VCaP (cell line): Measurements from ENCODE around the gene TCF7L1.
"Not testable (repeated sequence)": the region's sequence is repeated elsewhere in the genome, so short reads cannot be mapped to it uniquely, and the experiment has no call there.

Experiments used
- H3K27ac ChIP-seq: fragments of 450-650 bp; 2 replicates; pipeline ENCODE4 v1.5.1; 2017
- CTCF ChIP-seq: fragments of 450-650 bp; conservative IDR thresholded peaks from 2 replicates; pipeline ENCODE4 v1.5.1; 2017; ENCODE audit warnings: mild to moderate bottlenecking, moderate library complexity

TCF7L1 gene

DNA sequence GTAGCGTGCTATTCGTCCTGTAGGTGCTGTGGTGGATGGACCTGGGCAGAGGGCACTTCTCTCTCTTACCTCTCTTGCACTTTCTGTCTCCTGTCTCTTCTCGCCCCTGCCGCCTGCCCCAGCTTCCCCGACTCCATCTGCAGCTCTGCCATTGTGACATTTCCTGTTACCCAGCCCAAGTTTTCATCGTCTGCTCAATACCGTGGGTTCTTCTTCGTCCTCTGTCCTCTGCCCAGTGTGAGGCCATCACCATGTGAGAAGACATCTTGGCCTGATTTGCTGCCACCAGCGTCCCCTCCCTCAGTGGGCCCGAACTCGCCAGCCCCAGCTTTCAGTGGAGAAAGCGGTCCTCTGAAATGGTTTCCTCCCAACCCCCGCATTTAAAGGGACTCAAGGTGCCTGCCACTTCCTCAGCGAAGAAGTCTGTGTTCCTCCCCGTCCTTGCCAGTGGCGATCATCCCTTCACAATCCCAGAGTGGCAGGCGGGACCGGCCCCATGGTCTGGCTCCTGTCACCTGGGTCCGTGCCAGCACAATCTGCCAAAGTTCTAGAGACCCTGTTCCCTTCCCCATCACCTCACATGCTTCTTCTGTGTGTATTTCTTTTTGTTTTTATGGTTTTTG is 176.6 kb downstream of the TCF7L1 start:
- no peak for TF ChIP-seq CTCF
- no peak overlapping the region for H3K27ac ChIP-seq

GRCh38 chr2:85310330-85310729 is 177.1 kb downstream of the TCF7L1 start:
- no peak overlapping the region for H3K27ac ChIP-seq
- TF ChIP-seq CTCF, result no peak

GRCh38 chr2:85312404-85312803 is 179.2 kb downstream of the TCF7L1 start:
- TF ChIP-seq CTCF, result no peak
- H3K27ac ChIP-seq, result no peak overlapping the region

DNA sequence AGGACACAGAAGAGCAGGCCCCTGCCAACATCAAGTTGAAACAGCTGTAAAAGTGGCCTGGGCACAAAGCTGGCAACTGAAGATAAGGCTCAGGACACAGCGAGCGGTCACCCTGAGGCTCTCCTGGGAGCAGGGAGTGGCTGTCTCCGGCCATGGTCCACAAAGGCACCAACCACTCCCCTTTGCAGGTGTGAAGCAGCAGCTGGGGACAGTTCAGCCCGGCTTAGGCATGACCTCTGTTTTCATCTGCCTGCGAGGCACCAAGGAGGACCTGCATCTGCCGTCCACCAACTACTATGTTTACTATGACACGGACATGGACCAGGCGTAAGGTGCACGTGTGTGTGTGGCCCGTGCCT is 181.7 kb downstream of the TCF7L1 start:
- no peak for TF ChIP-seq CTCF
- H3K27ac ChIP-seq, result no peak overlapping the region

DNA sequence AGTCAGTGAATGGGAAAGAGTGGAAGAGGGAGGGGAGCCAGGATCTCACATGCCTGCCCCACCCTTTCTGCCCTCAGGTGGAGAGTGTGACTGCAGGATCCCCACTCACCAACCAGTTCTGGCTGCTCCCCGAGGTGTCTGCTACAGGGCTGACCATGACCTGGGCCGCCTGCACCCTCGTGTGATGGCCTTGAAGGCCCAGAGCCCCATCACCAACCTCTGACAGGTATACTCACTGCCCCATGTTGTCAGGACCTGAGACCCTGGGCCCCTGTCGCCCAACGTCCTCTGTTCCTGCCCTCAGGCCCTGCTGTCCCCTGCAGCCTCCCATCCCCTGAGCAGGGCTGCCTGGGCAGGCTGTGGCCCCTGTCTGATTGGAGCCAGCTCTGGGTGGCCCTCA is 182.7 kb downstream of the TCF7L1 start:
- not testable (repeated sequence) for H3K27ac ChIP-seq

GRCh38 chr2:85318222-85319074 is 185.3 kb downstream of the TCF7L1 start:
- no peak for TF ChIP-seq CTCF
- H3K27ac ChIP-seq, result no peak overlapping the region

GRCh38 chr2:85319796-85320195 is 186.6 kb downstream of the TCF7L1 start:
- TF ChIP-seq CTCF, result no peak
- no peak overlapping the region for H3K27ac ChIP-seq
